Putamen (tissue), 1 donor: ENCODE measurements around the gene HMX1.

Source experiments
- DNase-seq: peaks from one replicate; pipeline ENCODE4 v3.0.0-alpha.2; 2016; ENCODE audit warnings: low spot score

The HMX1 gene

GRCh38 chr4:8840816-8841455 is 30.7 kb downstream of the HMX1 start:
- DNase-seq: no peak

- no peak for DNase-seq
Observed at GRCh38 chr4:8840006-8840793, 31.4 kb downstream of the HMX1 start.

- DNase-seq: no peak
Observed at GRCh38 chr4:8838961-8839431, 32.6 kb downstream of the HMX1 start.

- DNase-seq: no peak
Observed at GRCh38 chr4:8838296-8838960, 33.2 kb downstream of the HMX1 start.

GRCh38 chr4:8837181-8837841 is 34.3 kb downstream of the HMX1 start:
- no peak for DNase-seq

- DNase-seq: no peak
Observed at GRCh38 chr4:8836664-8837171, 34.9 kb downstream of the HMX1 start.

- DNase-seq: no peak
Observed at GRCh38 chr4:8835521-8836365, 35.9 kb downstream of the HMX1 start.

GRCh38 chr4:8834681-8835220 is 36.9 kb downstream of the HMX1 start:
- no peak for DNase-seq

GRCh38 chr4:8832113-8832915 is 39.3 kb downstream of the HMX1 start:
- DNase-seq: no peak

GRCh38 chr4:8831221-8832112 is 40.2 kb downstream of the HMX1 start:
- DNase-seq: no peak

GRCh38 chr4:8830611-8831200 is 40.9 kb downstream of the HMX1 start:
- no peak for DNase-seq

GRCh38 chr4:8830056-8830455 is 41.6 kb downstream of the HMX1 start:
- no peak for DNase-seq

- DNase-seq: no peak
Observed at GRCh38 chr4:8829584-8829983, 42.1 kb downstream of the HMX1 start.

- no peak for DNase-seq
Observed at GRCh38 chr4:8828869-8829268, 42.8 kb downstream of the HMX1 start.

GRCh38 chr4:8821151-8821950 is 50.3 kb downstream of the HMX1 start:
- no peak for DNase-seq

GRCh38 chr4:8820178-8821102 is 51.2 kb downstream of the HMX1 start:
- DNase-seq: no peak
